HG03175 (cell line): ENCODE measurements around the gene LRFN5.

Experiments used
- ATAC-seq: cut with Tn5 transposase; IDR thresholded peaks from one replicate; pipeline ENCODE4 v1.9.1; 2021; ENCODE audit warnings: mild to moderate bottlenecking, moderate library complexity; ENCODE audit not compliant: unreplicated experiment

The LRFN5 gene

DNA sequence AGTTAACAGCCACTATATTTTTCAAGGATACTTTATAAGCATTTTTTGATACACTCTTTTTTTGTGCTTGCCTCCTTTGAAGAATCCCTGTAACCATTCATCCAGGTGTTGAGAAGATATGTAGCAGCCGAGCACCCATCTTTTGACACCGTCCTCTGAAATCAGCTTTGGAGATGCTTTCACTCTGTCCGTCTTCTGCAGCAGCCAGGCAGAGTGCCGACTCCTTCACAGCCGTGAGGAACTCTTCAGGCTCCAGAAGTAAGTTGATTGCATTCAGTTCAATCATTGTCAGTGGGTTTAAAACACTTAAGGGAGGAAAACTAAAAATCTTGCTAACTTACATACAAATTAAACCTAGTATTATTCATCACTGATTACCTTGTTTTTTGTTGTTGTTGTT, 160.1 kb downstream of the LRFN5 start:
- no peak for ATAC-seq

DNA sequence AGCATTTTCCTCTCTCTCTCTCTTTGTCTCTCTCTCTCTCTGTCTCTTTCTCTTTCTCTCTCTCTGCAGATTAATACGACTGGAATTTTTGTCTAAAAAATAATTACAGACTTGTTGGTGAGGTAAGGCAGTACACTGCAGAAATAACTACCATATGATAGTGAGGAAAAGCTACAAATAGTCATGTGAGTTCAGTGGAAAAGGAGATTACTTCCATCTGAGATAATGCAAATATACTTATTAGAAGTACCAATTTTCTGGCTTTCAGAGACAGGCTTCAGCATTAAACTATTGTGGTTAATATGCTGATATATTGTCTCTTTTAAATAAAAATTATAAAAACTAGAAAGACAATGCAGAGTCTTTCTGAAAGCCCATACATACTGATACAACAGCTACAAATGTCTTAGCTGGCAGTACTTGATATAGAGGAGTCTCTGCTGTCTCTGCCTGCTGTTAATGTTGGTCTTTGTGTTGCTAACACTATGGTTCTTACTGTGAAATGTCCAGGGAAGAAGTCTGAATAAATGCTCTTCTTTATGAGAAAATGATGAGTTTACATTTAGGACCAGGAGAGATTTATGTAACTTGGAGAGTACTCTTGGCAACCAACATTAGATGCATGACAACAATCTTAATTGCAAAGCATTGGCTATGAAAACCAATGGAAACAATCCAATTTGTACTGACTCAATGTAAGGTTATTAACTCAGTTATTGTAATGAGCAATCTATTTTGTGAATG, 167.0 kb downstream of the LRFN5 start:
- no peak for ATAC-seq

DNA sequence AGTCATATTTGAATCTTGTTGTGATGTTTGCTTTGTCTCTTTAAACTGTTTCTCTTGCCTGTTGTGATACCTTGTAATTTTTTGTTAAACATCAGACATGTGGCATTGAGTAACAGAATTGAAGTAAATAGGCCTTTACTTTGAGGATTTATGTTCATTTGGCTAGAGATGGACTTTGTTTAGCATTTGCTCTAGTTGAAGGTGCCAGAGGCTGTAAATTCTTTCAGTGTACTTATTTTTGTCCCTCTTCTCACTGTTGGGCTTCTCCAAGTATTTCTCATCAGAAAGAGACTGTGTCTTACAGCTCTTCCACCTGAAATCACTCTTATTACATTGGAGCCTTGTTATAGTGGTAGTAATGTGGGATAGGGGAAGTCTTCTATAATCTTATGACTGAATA, 175.8 kb downstream of the LRFN5 start:
- no peak for ATAC-seq

DNA sequence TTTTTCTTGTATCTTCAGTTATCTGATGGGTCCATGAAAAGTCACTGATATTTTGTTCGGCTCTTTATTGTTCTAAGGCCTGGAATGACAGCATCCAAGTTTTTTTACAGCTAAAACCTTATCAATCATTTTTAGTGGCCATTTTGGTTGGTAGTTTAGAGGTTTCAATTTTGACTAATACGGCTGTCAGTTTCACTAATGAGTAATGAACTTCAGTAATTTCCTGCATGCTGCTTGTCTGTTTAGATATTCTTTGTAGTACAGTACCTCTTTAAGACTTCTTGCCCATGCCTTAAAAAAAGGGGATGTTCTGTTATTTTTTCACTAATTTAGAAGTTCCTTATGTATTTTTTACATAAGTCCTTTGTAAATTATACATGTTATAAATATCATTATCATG, 176.7 kb downstream of the LRFN5 start:
- ATAC-seq, result no peak

DNA sequence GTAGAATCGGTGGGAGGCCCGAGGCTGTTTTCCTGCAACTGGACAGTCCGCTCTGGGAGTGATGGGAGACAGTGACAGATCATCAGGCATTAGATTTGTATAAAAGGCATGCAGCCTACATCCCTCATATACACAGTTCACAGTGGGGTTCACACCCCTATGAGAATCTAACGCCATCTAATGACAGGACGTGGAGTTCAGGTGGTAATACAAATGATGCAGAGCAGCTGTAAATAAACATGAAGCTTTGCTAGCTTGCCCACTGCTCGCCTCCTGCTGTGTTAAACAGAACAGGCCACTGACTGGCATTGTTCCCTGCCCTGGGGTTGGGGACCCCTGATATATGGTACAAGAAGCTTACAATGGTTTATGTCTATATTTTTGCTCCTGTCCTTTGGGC, 179.0 kb downstream of the LRFN5 start:
- no peak for ATAC-seq

DNA sequence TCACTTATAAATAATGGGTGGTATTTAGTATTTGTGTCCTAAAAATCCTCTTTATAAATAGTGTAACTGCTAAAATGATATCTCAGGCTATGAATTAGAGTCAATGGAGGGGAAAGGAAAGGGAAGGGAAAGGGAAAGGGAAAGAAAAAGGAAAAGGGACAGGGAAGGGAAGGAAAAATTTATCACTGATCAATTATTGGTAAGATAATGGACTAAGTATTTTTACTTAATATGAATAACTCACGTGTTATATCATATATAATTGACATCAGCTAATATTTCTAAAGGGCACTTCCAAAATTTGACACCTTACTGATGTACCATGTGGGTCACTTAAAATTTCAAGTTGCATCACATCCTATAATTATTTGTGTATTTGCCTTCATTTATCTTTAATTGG, 193.1 kb downstream of the LRFN5 start:
- ATAC-seq, result no peak

DNA sequence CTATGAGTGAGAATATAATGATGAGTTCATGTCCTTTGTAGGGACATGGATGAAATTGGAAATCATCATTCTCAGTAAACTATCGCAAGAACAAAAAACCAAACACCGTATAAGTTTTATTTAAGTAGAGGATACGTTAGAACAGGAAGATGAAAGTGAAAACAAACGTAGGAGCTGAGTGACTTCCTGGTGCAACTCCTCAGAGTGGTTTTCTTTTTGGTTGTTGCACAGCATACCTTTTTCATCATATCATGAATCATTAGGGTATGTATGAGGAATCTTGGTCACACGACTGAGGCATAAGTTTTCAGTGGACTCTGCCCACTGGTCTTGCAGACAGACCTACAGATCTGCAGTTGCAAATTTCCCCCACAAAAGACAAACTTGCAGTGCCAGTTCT, 199.0 kb downstream of the LRFN5 start:
- peak; percentile 62 for ATAC-seq

DNA sequence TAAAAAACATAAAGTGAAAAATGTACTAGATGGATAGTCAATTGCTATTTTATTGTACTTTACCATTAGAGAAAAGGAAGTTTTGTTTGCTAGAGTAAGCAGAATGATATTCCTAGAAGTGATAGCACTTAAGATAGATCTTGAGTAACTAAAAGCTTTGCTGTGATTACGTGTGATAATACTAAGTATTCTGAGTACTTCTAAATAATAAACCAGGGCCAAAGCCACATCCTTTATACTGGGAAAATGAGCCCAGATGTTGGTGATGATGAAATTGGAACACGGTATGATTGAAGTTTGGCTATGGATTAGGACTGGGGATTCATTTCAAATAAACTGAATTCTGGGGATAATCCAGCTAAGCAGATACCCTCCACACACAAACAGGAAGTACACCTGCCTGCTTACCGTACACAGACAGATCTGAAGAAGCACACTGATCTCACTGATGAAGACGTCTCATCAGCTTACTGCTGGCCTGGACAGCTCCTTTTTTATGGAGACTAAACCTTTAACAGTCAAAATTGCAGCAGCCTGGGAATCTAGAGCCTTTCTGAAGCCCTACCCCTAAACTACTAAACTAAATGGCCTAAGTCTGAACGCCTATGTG, 199.8 kb downstream of the LRFN5 start:
- ATAC-seq, result no peak

DNA sequence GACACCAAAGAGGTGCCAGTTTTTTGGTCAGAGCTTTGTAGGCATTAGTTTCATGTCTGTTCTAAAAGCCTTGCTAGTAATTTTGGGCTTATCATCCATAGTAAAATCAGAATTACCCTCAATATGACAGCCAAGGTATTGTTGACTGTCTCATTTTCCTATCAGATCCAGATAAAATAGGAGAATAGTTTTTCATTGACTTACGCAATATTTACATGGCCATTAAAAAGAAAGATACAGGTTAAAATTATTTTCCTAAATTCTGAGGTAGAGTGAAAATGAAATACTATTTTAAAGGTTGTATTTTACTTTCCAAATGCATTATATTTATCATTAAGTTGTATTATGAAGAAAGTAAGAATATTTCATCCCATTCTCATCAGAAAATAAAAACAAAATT, 203.7 kb downstream of the LRFN5 start:
- no peak for ATAC-seq

DNA sequence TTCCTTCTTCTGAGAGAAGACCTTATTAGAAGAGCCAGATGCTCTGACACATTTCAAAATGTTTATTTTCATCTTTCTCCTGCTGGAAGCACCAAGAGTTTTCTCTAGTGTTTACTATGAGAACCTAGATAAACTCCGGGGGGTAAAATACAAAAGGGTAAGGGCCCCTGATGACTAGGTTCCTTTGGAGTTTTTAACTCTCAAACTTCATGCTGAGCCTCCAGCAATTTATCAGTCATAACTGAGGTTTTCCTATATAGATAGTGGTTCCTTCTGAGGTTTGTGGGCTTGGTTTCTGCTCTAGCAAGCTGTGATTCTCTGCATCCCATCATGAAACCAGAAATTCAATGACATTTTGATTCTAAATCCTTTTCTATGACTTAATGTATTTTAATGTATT, 210.9 kb downstream of the LRFN5 start:
- ATAC-seq, result no peak

DNA sequence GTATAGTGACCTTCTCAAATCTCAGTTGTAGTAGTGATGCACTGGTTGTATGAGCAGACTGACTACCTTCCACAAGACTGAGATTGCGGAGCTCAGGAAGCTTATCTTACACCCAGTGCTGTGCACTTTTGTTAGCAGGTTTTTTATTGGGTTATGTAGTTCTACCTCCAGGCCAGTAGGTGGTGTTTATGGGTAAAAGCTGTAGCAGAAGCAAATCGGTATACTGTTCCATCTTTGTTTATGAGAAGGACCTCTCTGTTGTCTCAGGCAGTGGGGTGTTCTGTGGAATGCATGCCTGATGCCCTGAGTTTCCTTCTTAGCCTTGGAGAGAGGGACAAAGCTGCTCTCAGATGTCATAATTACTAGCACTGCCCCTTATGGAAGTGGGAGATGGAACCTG, 217.8 kb downstream of the LRFN5 start:
- ATAC-seq, result peak; percentile 73

DNA sequence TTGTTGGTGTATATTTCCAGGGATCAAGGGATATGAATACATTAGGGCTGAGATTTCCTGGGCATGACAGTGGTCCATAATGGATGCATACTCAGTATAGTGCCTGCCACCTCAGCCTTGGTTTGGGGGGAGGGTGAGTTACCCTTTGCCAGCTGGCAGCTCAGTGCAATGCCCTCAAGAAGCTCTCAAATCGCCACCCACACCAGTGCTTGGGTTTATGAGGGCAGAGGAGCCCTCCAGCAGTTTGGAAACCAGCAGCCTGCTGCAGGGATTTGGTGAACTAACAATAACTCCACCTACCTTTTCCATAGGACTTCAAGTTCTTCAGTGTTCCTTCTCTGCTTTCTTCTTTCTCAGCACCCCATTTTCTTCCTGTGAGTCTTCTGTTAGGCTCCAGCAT, 218.9 kb downstream of the LRFN5 start:
- no peak for ATAC-seq

DNA sequence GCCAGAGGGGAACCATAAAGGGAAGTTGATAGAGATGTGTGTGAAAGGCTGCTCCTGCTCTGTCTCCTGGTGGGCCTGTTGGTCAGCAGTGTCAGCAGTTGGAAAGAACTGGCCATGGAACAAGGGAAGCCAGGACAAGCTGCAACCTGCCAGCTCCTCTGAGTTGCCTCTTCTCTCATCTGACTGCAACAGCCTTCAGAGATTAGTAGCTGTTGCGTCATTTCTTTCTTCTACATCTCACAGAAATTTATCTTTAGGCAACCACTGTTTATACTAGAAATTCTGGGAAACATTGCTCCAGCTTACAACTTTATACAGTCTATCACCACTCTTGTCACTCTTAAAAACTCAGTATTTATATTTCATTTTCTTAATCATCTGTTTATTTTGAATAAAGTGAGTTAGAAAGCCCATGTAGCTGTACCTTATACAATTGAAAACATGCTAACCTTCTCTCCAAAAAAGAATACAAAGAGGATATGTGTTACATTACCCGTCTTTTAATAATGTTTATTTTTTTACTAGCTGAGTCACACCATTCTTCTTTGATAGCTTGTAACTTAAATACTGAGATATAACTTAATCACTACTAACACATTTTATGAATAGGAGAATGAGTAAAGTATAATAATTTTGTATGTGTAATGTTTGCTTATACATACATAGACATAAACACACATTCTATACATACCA, 224.2 kb downstream of the LRFN5 start:
- ATAC-seq, result no peak

DNA sequence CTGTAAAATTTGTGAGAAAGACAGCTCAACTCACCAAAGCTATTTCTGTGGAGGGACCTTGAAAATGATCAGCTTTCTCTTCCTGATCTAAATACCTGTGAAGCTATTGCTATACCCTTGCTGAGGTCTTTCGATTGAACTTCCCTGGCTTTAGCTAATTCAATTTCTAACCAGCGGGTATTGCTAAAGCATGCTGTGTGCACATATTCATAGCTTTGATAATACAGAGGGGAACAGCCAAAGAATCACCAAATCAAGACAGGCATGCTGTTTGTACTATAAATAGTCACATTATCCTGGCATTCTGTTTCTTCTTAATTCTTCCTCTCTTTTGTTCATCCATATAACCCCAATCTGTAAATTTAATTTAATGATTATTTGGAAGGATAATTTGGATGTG, 233.0 kb downstream of the LRFN5 start:
- ATAC-seq, result no peak

DNA sequence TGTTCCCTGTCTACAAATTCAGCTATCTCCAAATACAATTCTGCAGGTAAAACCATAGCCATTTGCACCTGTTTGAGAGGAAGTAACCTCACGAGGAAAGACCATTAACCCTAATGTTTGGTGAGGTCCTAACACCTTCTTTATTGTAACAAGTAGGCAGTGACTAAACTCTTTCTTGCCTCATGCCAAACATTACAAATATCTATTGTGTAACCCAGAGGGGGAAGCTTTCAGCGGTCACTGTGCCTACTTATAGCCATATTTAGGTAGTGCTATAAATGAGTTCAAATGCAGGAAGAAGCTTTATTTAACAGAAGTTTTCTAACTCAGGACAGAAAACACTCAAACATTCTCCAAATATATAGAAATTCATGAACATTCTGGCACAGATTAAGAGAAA, 252.7 kb downstream of the LRFN5 start:
- no peak for ATAC-seq

DNA sequence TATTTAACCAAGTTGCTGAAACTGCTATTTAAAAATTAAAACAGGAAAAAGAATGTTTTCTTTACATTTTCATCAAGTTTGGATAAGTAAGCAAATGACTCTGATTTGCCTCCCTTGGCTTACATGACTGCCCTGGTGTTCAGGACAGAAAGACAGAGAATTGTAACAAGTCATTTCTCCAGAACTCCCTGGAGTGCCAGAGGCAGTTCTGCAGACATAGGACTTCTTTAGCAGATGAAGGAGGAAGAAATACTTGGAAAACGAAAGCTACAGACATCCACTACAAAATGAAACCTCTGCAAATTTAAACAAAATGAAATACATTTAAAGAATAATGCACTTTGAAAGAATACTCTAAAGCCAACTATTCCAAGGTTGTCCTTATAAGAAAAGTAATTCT, 253.9 kb downstream of the LRFN5 start:
- ATAC-seq, result no peak

DNA sequence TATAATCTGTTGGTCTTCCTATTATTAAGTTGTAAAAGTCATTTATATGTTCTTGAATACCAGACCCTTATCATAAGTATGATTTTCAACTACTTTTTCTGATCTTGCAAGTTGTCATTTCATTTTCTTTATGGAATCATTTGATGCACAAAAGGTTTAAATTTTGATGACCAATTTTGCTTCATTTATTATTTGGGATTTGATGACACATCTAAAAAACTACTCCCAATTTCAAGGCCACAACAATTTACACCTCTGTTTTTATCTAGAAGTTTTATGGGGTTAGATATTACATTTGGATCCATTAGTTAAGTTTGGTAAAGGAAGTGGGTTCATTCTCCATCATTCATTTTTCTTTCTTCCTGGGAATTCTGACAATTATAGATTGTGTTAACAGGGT, 259.2 kb downstream of the LRFN5 start:
- no peak for ATAC-seq

DNA sequence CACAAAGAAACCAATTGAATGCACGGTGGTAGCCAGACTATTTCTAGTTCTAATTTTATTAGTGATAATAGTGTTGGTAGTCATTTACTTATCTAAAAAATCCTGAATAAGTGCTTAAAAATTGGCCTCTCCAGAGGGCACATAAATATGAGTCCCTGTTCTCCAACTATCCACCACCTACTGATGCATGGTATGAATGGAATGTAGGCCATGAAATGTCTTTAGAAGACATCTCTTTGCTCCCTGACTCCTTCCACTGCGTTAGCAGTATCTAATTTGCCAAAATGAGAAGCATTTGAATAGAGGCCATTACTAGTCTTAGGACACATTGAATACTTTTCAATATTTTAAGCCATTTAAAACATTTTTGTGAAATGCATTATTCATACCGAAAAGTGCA, 261.7 kb downstream of the LRFN5 start:
- no peak for ATAC-seq

DNA sequence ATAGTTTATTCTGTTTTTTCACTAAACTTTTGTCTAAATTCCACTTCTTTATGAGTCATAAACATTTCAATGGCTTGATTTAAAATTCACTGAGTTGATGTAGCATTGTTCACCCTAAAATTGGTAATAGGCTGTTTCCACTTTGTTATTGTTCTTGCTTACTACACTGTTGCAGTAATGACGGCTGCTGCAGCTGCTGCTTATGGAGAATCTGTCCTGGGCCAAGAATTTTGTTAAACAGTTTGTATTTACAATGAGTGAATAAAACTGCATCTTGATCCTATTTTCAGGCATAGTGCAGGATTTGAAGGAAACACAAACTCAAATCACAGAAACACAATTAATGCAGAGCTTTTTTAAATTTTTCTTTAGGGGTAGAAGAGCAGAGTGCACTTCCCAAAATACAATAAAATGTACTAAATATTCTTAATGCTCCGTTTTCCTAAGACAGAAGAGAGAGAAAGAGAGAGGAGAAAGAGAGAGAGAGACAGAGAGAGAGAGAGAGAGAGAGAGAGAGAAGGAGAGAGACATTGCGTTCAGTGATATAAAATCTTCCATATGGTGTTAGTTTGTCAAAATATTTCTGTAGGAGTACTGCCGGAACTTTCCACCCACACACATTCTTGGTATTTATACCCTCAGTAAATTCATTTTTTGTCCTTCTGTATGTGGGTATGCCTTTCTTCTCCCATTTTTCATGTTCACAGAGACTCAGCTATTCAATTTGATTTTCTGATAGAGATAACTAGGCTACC, 266.4 kb downstream of the LRFN5 start:
- no peak for ATAC-seq

DNA sequence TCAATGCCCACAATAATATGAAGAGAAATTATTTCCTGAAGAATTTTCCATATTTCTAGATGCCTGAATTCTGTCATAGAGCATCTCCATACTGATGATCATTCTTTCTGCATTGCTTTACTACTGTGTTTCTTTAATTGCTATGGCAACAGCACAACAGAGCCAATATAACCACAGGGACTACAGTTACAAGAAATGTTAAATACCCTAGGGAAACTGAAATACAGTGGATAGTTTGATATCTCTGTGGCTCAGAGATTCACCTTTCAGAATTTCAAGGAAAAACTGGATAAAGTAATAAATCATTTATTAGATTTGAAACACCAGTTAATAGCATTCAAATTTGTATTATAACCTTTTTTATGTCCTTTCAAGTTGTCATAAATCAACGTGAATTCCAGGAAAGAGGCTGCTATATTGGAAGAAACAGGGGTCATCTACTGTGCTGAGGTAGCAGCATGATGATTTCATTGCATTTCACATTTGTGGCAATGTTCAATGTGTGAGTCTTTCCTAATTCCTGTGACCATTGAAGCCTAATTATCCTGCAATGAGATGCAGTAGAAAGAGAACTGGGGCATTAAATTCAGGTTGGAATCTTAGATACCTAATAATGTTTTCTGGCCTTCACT, 267.1 kb downstream of the LRFN5 start:
- ATAC-seq, result no peak

DNA sequence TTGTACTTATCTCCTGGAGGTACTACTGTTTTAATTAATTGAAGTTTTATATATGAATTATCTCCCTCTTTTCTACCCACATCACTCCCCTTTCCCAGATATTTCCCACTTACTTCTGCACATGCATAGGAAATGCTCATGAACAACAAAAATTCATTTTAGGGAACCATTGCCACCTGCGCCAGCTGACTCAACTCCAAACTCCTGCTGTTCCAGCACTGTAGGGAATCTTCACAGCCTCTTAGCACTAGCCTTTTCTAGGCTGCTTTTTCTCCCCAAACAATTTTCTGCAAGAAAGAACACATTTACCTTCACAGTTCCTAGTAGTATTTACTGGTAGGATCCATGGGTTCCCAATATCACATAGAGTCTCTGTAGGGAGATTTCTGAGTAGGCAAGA, 268.4 kb downstream of the LRFN5 start:
- ATAC-seq, result no peak
